Thoracic aorta (tissue), 2 donors: ENCODE measurements around the gene TOM1L2. TPM values are rescaled to one million over a fixed set of nuclear protein-coding genes. Genes with fewer than 3 reads are reported as not detected.

Experiments used
- ATAC-seq: fragments of 150-250 bp; one replicate; pipeline ENCODE4 v1.8.0; 2017; ENCODE audit warnings: low read depth; ENCODE audit not compliant: insufficient number of reproducible peaks, low FRiP score
- DNase-seq: peaks from one replicate; pipeline ENCODE4 v3.0.0-alpha.2; 2020; ENCODE audit warnings: low spot score
- H3K27ac ChIP-seq, 2 donors: fragments of 200-600 bp; sonication (generic); 1 replicate in 1 of 2; 2 replicates in 1 of 2; pipeline ENCODE4 v1.5.1; 2016; ENCODE audit warnings: mild to moderate bottlenecking in 2 of 2, moderate library complexity in 2 of 2
- H3K27me3 ChIP-seq: fragments of 200-600 bp; sonication (generic); replicated peaks from 2 replicates; pipeline ENCODE4 v1.6.0; 2016; ENCODE audit warnings: mild to moderate bottlenecking; ENCODE audit not compliant: insufficient read depth
- H3K36me3 ChIP-seq: fragments of 200-600 bp; sonication (generic); one replicate; pipeline ENCODE4 v1.5.1; 2016
- H3K4me1 ChIP-seq, 2 donors: fragments of 200-600 bp; sonication (generic); 1 replicate in 1 of 2; 2 replicates in 1 of 2; pipeline versions ENCODE4 v1.5.1 to v1.6.0; 2016; ENCODE audit warnings: low read depth in 2 of 2, mild to moderate bottlenecking in 1 of 2; ENCODE audit not compliant: control insufficient read depth in 1 of 2
- H3K4me3 ChIP-seq: fragments of 200-600 bp; sonication (generic); 2 replicates; pipeline ENCODE4 v1.5.1; 2016; ENCODE audit warnings: mild to moderate bottlenecking
- H3K9me3 ChIP-seq: fragments of 200-600 bp; sonication (generic); 2 replicates; pipeline ENCODE4 v1.5.1; 2016
- total RNA-seq, 2 donors: library from RNA; depleted of rRNA; stranded (reverse); fragments of >200 nt; gene quantifications; one replicate each; pipeline versions ENCODE4 v1.1.0 to v1.2.3, GENCODE V29; 2016
- TF ChIP-seq, protein P1 (sequence below): fragments of 200-600 bp; sonication (generic); IDR thresholded peaks from one replicate; pipeline ENCODE4 v1.5.1; 2019; ENCODE audit warnings: antibody characterized with exemption

TOM1L2 gene
- total RNA-seq, 2 donors from 2014 or later = 63.4 to 185 TPM

DNA sequence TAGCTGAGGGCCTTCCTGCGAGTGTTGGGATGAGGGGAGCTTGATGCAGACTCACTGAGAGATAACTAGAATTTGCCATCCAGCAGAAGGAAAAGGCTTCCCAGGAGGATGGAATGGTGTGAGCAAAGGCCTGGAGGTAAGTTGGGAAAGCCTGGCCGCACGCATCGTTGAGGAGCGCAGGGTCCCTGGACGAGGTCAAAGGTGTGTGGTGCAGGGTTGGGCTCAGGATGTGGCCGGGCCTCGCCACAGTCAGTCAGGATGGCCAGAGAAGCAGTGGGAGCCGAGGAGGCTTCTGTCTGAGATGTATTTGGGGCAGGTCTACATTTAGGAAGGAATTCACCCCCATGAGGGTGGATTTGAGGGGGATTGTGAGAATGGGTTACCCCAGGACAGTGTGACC, 16.9 kb upstream of the TOM1L2 start:
- DNase-seq (no peak), ATAC-seq (no peak)
- Histone ChIP-seq H3K27ac (no peak overlapping the region), H3K27me3 (no peaks in the 10 kb centered on the region), H3K36me3 (no peaks in the 10 kb centered on the region), H3K4me3 (no peak overlapping the region), H3K4me1 (no peaks in the 10 kb centered on the region), H3K9me3 (no peaks in the 10 kb centered on the region)
- TF ChIP-seq, protein P1, sequence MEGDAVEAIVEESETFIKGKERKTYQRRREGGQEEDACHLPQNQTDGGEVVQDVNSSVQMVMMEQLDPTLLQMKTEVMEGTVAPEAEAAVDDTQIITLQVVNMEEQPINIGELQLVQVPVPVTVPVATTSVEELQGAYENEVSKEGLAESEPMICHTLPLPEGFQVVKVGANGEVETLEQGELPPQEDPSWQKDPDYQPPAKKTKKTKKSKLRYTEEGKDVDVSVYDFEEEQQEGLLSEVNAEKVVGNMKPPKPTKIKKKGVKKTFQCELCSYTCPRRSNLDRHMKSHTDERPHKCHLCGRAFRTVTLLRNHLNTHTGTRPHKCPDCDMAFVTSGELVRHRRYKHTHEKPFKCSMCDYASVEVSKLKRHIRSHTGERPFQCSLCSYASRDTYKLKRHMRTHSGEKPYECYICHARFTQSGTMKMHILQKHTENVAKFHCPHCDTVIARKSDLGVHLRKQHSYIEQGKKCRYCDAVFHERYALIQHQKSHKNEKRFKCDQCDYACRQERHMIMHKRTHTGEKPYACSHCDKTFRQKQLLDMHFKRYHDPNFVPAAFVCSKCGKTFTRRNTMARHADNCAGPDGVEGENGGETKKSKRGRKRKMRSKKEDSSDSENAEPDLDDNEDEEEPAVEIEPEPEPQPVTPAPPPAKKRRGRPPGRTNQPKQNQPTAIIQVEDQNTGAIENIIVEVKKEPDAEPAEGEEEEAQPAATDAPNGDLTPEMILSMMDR = no peak

DNA sequence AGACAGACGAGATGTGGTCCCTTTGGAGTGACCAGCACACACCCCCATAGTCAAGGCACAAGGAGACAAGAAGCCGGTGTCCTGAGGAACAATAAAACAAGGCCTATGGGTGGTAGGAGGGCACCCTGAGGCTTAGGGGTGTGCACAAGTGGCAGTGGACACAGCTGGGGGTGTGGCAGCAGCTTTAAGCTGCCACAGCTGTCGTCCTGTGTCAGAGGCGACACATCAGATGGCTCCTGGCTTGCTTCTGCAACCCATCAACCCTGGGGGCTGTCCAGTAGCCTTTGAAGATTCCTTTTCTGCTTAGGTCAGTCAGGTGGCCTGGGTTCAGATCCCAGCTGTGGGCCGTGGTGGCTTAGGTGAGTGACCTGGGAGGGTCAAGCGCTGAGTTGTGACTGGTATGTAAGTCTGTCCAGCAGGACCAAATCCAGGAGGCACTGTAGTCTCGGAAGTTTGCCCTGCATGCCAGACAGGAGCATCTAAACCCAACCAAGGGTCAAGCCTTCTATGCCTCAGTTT, 16.3 kb upstream of the TOM1L2 start:
- ATAC-seq = no peak

DNA sequence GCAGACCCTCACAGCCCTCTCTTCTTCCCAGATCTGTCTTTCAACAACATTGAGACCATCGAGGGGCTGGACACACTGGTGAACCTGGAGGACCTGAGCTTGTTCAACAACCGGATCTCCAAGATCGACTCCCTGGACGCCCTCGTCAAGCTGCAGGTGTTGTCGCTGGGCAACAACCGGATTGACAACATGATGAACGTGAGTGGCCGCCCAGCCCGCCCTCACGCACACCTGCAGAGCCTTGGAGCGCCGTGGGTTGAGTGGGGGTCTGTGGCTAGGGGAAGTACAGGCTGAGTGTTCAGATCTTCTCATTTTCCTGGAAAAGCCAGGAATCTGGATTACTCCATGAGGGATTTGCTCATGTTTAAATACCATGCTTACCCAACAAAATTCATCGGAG, 15.7 kb upstream of the TOM1L2 start:
- Histone ChIP-seq H3K4me3 (no peak overlapping the region), H3K9me3 (no peaks in the 10 kb centered on the region), H3K27me3 (no peaks in the 10 kb centered on the region), H3K4me1 (no peaks in the 10 kb centered on the region), H3K27ac (no peak overlapping the region), H3K36me3 (no peaks in the 10 kb centered on the region)
- DNase-seq = no peak
- TF ChIP-seq, protein P1 = no peak
- no peak for ATAC-seq

More for the DNA sequence above, 16.3 kb upstream of the TOM1L2 start:
- H3K27ac ChIP-seq = no peak overlapping the region
- TF ChIP-seq, protein P1 = no peak
- H3K4me3 ChIP-seq = no peak overlapping the region
- H3K4me1 ChIP-seq = no peaks in the 10 kb centered on the region
- no peaks in the 10 kb centered on the region for H3K9me3 ChIP-seq
- no peak for DNase-seq
- H3K27me3 ChIP-seq = no peaks in the 10 kb centered on the region
- H3K36me3 ChIP-seq = no peaks in the 10 kb centered on the region

DNA sequence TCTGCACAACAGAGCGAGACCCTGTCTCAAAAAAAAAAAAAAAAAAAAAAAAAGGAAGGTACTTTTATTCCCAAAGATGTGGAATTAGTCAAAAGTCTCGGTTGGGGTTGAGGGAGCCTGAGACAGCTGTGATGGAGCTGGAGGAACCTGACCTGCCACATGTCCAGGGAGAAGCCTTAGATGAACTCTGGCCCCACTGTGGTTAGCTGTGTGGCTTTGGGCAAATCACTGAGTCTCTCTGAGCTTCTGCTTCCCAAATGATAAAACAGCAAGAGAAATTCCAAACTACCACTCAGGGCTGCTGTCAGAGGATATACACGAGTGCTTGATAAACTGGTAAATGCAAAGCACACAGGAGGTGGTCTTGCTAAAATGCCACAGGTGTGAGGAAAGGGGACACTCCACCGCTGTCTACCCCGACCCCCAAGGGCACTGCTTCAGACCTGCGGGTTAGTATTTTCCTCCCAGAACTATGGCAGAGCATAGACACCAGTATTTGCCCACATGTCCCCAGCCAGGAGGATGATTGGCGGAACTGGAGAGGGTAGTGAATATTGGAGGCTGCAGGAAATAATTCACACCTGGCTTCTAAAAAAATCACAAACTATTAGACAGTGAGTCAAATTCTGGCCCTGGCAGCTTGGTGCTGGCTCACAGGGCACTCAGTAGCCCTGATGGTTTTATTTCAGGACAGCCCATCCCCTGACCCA, 15.1 kb upstream of the TOM1L2 start:
- ATAC-seq (no peak), DNase-seq (no peak)
- Histone ChIP-seq H3K27ac (no peak overlapping the region), H3K4me3 (no peak overlapping the region), H3K9me3 (no peaks in the 10 kb centered on the region), H3K27me3 (no peaks in the 10 kb centered on the region), H3K36me3 (no peaks in the 10 kb centered on the region), H3K4me1 (no peaks in the 10 kb centered on the region)
- TF ChIP-seq, protein P1 = no peak

DNA sequence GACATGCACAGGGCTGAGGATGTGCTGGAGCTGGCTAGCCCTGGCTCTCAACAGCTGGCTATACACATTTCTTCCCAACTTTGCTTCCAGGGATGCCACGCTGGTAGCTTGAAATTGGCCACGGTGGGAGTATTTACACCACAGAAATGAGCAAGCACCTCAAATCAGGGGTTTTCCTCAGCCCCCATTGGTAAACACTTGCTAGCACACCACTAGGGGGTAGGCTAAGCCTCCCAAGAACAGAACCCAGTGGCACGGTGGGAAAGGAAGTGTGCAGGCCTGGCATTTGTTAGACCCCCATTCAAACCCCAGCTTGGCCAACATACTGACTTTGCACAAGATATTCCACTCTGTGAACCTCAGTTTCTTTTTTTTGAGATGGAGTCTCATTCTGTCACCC, 13.4 kb upstream of the TOM1L2 start:
- Histone ChIP-seq H3K4me3 (no peak overlapping the region), H3K27ac (no peak overlapping the region), H3K4me1 (no peaks in the 10 kb centered on the region), H3K36me3 (no peaks in the 10 kb centered on the region), H3K27me3 (no peaks in the 10 kb centered on the region), H3K9me3 (no peaks in the 10 kb centered on the region)
- TF ChIP-seq, protein P1 = no peak
- no peak for DNase-seq
- no peak for ATAC-seq
